Hepatocyte (in vitro differentiated cells): Measurements from ENCODE around the gene DMD. TPM values are rescaled to one million over a fixed set of nuclear protein-coding genes. Genes with fewer than 3 reads are reported as not detected.

ENCODE experiments used
- DNase-seq: peaks from one replicate; pipeline ENCODE4 v3.0.0-alpha.2; 2016; ENCODE audit warnings: low spot score
- H2AFZ ChIP-seq: fragments of 200-600 bp; sonication (generic); 2 replicates; pipeline ENCODE4 v1.6.0; 2016; ENCODE audit warnings: antibody characterized with exemption, mild to moderate bottlenecking
- H3K27ac ChIP-seq: fragments of 200-600 bp; sonication (generic); 2 replicates; pipeline ENCODE4 v1.5.1; 2016; ENCODE audit warnings: mild to moderate bottlenecking
- H3K27me3 ChIP-seq: fragments of 200-600 bp; sonication (generic); 2 replicates; pipeline ENCODE4 v1.6.1; 2016
- H3K36me3 ChIP-seq: fragments of 200-600 bp; sonication (generic); replicated peaks from 2 replicates; pipeline ENCODE4 v1.5.1; 2016; ENCODE audit warnings: low read depth; ENCODE audit not compliant: insufficient read depth
- H3K4me1 ChIP-seq: fragments of 200-600 bp; sonication (generic); 2 replicates; pipeline ENCODE4 v1.5.1; 2016; ENCODE audit warnings: mild to moderate bottlenecking, moderate library complexity; ENCODE audit not compliant: insufficient read depth
- H3K4me2 ChIP-seq: fragments of 200-600 bp; sonication (generic); 2 replicates; pipeline ENCODE4 v1.6.0; 2016
- H3K4me3 ChIP-seq: fragments of 200-600 bp; sonication (generic); 2 replicates; pipeline ENCODE4 v1.5.1; 2016; ENCODE audit warnings: mild to moderate bottlenecking
- H3K79me2 ChIP-seq: fragments of 200-600 bp; sonication (generic); 2 replicates; pipeline ENCODE4 v1.6.0; 2017; ENCODE audit warnings: mild to moderate bottlenecking
- H3K9me2 ChIP-seq: fragments of 200-600 bp; sonication (generic); replicated peaks from 2 replicates; pipeline ENCODE4 v1.6.0; 2017; ENCODE audit warnings: mild to moderate bottlenecking; ENCODE audit not compliant: insufficient read depth
- H3K9me3 ChIP-seq: fragments of 200-600 bp; sonication (generic); 2 replicates; pipeline ENCODE4 v1.5.1; 2016; ENCODE audit warnings: low read depth, mild to moderate bottlenecking
- H4K20me1 ChIP-seq: fragments of 200-600 bp; sonication (generic); 2 replicates; pipeline ENCODE4 v1.6.0; 2016; ENCODE audit warnings: mild to moderate bottlenecking; ENCODE audit not compliant: insufficient read depth, poor library complexity, severe bottlenecking
- EZH2 ChIP-seq: fragments of 200-600 bp; sonication (generic); IDR thresholded peaks from 2 replicates; pipeline ENCODE4 v1.6.1; 2016; ENCODE audit warnings: antibody characterized with exemption, mild to moderate bottlenecking, borderline replicate concordance
- EZH2phosphoT487 ChIP-seq: fragments of 200-600 bp; sonication (generic); IDR thresholded peaks from one replicate; pipeline ENCODE4 v1.6.1; 2018; ENCODE audit warnings: antibody characterized with exemption, mild to moderate bottlenecking, low read depth, moderate library complexity; ENCODE audit not compliant: unreplicated experiment, severe bottlenecking
- WGBS: methylation state at CpG from one replicate; pipeline ENCODE4 v1.1.6; 2016; ENCODE audit warnings: low lambda C conversion rate; ENCODE audit errors: missing lambda C conversion rate; 5-methylcytosine and 5-hydroxymethylcytosine counted together
- polyA plus RNA-seq: library from polyadenylated mRNA; unstranded; fragments of >200 nt; fragmentation: Nextera tagmentation; extraction: Ambion mirVana; gene quantifications from 2 replicates; pipeline ENCODE4 v1.2.1, GENCODE V29; 2016
- total RNA-seq: library from RNA; depleted of rRNA; stranded (reverse); fragments of >200 nt; gene quantifications from 2 replicates; pipeline ENCODE4 v1.2.3, GENCODE V29; 2014
- TF ChIP-seq, protein P1 (sequence below): fragments of 200-600 bp; sonication (generic); IDR thresholded peaks from 2 replicates; pipeline ENCODE4 v1.5.1; 2016; ENCODE audit warnings: antibody characterized with exemption, mild to moderate bottlenecking; ENCODE audit not compliant: poor library complexity

Gene DMD
- total and polyA plus RNA-seq, 2 experiments from 2014 or later: 14.2 to 27.8 TPM

- H3K4me3 ChIP-seq: no peak overlapping the region
- H3K4me2 ChIP-seq: no peak overlapping the region
- WGBS: 56% methylated on average over 4 of the region's 4 CpGs
- no peaks in the 10 kb centered on the region for H3K4me1 ChIP-seq
- no peaks in the 10 kb centered on the region for H3K27me3 ChIP-seq
- no peaks in the 10 kb centered on the region for H3K36me3 ChIP-seq
- H2AFZ ChIP-seq: no peak overlapping the region
- no peak for DNase-seq
- H3K9me2 ChIP-seq: no peaks in the 10 kb centered on the region
- H3K79me2 ChIP-seq: no peaks in the 10 kb centered on the region
- no peak for TF ChIP-seq EZH2phosphoT487
- H3K9me3 ChIP-seq: no peaks in the 10 kb centered on the region
- H3K27ac ChIP-seq: no peak overlapping the region
- H4K20me1 ChIP-seq: no peaks in the 10 kb centered on the region
Measured at GRCh38 chrX:31318866-31319265, 1892.5 kb downstream of the DMD start.

DNA sequence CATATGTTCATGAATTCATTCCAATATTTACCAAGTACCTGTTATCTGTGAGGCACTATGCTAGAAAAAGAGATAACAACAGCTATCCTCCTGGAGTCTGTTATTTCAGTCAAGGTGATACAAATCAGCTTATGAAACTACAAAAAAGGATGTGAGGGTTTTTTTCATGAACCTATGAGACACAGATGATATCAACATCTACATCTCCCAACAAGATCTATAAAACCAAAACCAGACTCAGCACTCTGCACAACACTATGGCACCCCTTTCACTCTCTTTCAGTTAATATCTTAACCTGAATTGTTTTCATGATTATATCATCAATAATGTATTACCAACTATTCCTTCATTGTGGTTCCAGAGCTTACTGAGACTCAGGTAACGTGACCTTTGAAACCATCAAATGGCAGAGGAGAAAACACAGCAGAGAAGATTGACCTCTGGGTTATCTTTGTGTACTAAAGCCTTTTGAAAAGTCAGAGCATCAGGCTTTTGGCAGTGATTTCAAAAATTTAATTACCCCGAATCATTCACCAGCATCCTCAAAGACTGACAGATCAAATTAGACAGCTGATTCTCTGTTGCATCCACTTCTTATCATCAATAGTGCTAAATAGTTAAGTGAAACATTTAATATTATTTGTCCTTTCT is 1894.9 kb downstream of the DMD start:
- Histone ChIP-seq H3K79me2 (no peaks in the 10 kb centered on the region), H2AFZ (no peak overlapping the region), H3K27me3 (no peaks in the 10 kb centered on the region), H3K9me3 (no peaks in the 10 kb centered on the region), H4K20me1 (no peaks in the 10 kb centered on the region), H3K4me3 (no peak overlapping the region), H3K36me3 (no peaks in the 10 kb centered on the region), H3K9me2 (no peaks in the 10 kb centered on the region), H3K4me2 (no peak overlapping the region), H3K27ac (no peak overlapping the region), H3K4me1 (no peaks in the 10 kb centered on the region)
- TF ChIP-seq EZH2phosphoT487 (no peak), EZH2 (no peak)
- TF ChIP-seq, protein P1, sequence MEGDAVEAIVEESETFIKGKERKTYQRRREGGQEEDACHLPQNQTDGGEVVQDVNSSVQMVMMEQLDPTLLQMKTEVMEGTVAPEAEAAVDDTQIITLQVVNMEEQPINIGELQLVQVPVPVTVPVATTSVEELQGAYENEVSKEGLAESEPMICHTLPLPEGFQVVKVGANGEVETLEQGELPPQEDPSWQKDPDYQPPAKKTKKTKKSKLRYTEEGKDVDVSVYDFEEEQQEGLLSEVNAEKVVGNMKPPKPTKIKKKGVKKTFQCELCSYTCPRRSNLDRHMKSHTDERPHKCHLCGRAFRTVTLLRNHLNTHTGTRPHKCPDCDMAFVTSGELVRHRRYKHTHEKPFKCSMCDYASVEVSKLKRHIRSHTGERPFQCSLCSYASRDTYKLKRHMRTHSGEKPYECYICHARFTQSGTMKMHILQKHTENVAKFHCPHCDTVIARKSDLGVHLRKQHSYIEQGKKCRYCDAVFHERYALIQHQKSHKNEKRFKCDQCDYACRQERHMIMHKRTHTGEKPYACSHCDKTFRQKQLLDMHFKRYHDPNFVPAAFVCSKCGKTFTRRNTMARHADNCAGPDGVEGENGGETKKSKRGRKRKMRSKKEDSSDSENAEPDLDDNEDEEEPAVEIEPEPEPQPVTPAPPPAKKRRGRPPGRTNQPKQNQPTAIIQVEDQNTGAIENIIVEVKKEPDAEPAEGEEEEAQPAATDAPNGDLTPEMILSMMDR: no peak
- DNase-seq: no peak
- 54% methylated on average over 2 of the region's 2 CpGs for WGBS

- no peak overlapping the region for H3K4me2 ChIP-seq
- H3K4me3 ChIP-seq: no peak overlapping the region
- H3K36me3 ChIP-seq: no peaks in the 10 kb centered on the region
- no peaks in the 10 kb centered on the region for H4K20me1 ChIP-seq
- DNase-seq: no peak
- no peaks in the 10 kb centered on the region for H3K79me2 ChIP-seq
- H3K9me2 ChIP-seq: no peaks in the 10 kb centered on the region
- H2AFZ ChIP-seq: no peak overlapping the region
- no peak overlapping the region for H3K27ac ChIP-seq
- 65% methylated on average over 3 of the region's 3 CpGs for WGBS
- no peaks in the 10 kb centered on the region for H3K4me1 ChIP-seq
- TF ChIP-seq EZH2: no peak
- H3K27me3 ChIP-seq: no peaks in the 10 kb centered on the region
- H3K9me3 ChIP-seq: no peaks in the 10 kb centered on the region
Measured at GRCh38 chrX:31314921-31315320, 1896.4 kb downstream of the DMD start.

GRCh38 chrX:31307952-31308351 is 1903.4 kb downstream of the DMD start:
- Histone ChIP-seq H4K20me1 (no peaks in the 10 kb centered on the region), H3K9me2 (no peaks in the 10 kb centered on the region), H3K4me3 (no peak overlapping the region), H3K27me3 (no peaks in the 10 kb centered on the region), H2AFZ (no peak overlapping the region), H3K79me2 (no peaks in the 10 kb centered on the region), H3K9me3 (no peaks in the 10 kb centered on the region), H3K4me2 (no peak overlapping the region), H3K36me3 (no peaks in the 10 kb centered on the region), H3K27ac (no peak overlapping the region), H3K4me1 (no peaks in the 10 kb centered on the region)
- DNase-seq: no peak
- 81% methylated on average over 5 of the region's 5 CpGs for WGBS
- TF ChIP-seq EZH2 (no peak), EZH2phosphoT487 (no peak)
- TF ChIP-seq, protein P1: no peak
